Measurements from ENCODE around the gene KRT39.

The KRT39 gene

GRCh38 chr17:40992666-40993065 lies 25.9 kb upstream of the KRT39 start:
- no peak overlapping the region for H3K27ac ChIP-seq (ENCODE audit: low read length)
- ATAC-seq (ENCODE audit: insufficient read depth, low read depth) (no peak), DNase-seq (no peak)
- no peak overlapping the region for H3K9ac ChIP-seq (ENCODE audit: low read depth, low read length)
- H3K36me3 ChIP-seq (ENCODE audit: insufficient read depth, low read length): no peaks in the 10 kb centered on the region
- H3K27me3 ChIP-seq (ENCODE audit: insufficient read depth, low read length, poor library complexity): peaks cover 38% of the 10 kb centered on the region
- no peak for TF ChIP-seq EZH2 (IDR thresholded peaks at IDR 0.05; ENCODE audit: borderline replicate concordance, low read depth, low read length, severe bottlenecking)
- TF ChIP-seq, protein P1, sequence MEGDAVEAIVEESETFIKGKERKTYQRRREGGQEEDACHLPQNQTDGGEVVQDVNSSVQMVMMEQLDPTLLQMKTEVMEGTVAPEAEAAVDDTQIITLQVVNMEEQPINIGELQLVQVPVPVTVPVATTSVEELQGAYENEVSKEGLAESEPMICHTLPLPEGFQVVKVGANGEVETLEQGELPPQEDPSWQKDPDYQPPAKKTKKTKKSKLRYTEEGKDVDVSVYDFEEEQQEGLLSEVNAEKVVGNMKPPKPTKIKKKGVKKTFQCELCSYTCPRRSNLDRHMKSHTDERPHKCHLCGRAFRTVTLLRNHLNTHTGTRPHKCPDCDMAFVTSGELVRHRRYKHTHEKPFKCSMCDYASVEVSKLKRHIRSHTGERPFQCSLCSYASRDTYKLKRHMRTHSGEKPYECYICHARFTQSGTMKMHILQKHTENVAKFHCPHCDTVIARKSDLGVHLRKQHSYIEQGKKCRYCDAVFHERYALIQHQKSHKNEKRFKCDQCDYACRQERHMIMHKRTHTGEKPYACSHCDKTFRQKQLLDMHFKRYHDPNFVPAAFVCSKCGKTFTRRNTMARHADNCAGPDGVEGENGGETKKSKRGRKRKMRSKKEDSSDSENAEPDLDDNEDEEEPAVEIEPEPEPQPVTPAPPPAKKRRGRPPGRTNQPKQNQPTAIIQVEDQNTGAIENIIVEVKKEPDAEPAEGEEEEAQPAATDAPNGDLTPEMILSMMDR (IDR thresholded peaks at IDR 0.05; ENCODE audit: borderline replicate concordance, extremely low read depth, low read length, poor library complexity, severe bottlenecking): no peak
- H3K4me1 ChIP-seq (ENCODE audit: insufficient read depth, low read length): no peaks in the 10 kb centered on the region
- H3K4me2 ChIP-seq (ENCODE audit: insufficient read depth, low read length): no peak overlapping the region
- H4K20me1 ChIP-seq (ENCODE audit: insufficient read depth, low read length): no peaks in the 10 kb centered on the region
- H3K9me3 ChIP-seq (ENCODE audit: insufficient read depth, low read length, severe bottlenecking): no peaks in the 10 kb centered on the region
- H2AFZ ChIP-seq (ENCODE audit: low read depth, low read length): no peak overlapping the region
- H3K4me3 ChIP-seq (ENCODE audit: low read depth in 1 of 2, low read length in 2 of 2): no peak overlapping the region
- H3K79me2 ChIP-seq (ENCODE audit: insufficient read depth, low read length): no peaks in the 10 kb centered on the region

DNA sequence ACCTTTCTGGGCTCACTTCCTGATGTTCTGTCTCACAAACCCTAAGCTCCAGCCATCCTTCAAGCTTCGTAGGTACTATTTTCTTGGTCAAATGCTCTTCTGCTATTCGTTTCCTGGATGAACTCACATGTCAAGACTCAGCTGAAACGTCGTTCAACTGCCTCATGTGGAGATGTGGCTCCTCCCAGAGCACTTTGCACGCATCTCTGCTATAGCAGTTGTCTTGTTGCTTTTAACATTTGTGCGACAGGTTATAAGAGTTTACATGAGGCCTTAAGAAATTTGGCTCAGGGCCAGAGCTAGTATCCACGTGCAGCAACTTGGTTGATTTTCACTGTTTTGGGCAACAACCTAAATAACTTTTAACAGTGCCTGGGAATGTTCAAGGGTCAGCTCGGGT lies 20.2 kb upstream of the KRT39 start:
- H3K9me3 ChIP-seq (ENCODE audit: insufficient read depth, low read length, severe bottlenecking): no peaks in the 10 kb centered on the region
- H3K79me2 ChIP-seq (ENCODE audit: insufficient read depth, low read length): no peaks in the 10 kb centered on the region
- DNase-seq: no peak
- peaks cover 29% of the 10 kb centered on the region for H3K27me3 ChIP-seq (ENCODE audit: insufficient read depth, low read length, poor library complexity)
- no peaks in the 10 kb centered on the region for H3K36me3 ChIP-seq (ENCODE audit: insufficient read depth, low read length)
- no peak overlapping the region for H3K4me3 ChIP-seq (ENCODE audit: low read depth in 1 of 2, low read length in 2 of 2)
- no peak for ATAC-seq (ENCODE audit: insufficient read depth, low read depth)
- H4K20me1 ChIP-seq (ENCODE audit: insufficient read depth, low read length): no peaks in the 10 kb centered on the region
- H3K4me2 ChIP-seq (ENCODE audit: insufficient read depth, low read length): no peak overlapping the region
- H3K27ac ChIP-seq (ENCODE audit: low read length): no peak overlapping the region
- no peak overlapping the region for H3K9ac ChIP-seq (ENCODE audit: low read depth, low read length)
- TF ChIP-seq, protein P1 (IDR thresholded peaks at IDR 0.05; ENCODE audit: borderline replicate concordance, extremely low read depth, low read length, poor library complexity, severe bottlenecking): no peak
- TF ChIP-seq EZH2 (IDR thresholded peaks at IDR 0.05; ENCODE audit: borderline replicate concordance, low read depth, low read length, severe bottlenecking): no peak
- no peak overlapping the region for H2AFZ ChIP-seq (ENCODE audit: low read depth, low read length)
- no peaks in the 10 kb centered on the region for H3K4me1 ChIP-seq (ENCODE audit: insufficient read depth, low read length)

- Histone ChIP-seq H3K9ac (ENCODE audit: low read depth, low read length) (no peak within 1 kb of the TSS), H3K4me1 (ENCODE audit: insufficient read depth, low read length) (no peaks in the 10 kb centered on the region), H3K36me3 (ENCODE audit: insufficient read depth, low read length) (no peaks in the 10 kb centered on the region), H2AFZ (ENCODE audit: low read depth, low read length) (no peak within 1 kb of the TSS), H3K79me2 (ENCODE audit: insufficient read depth, low read length) (no peaks in the 10 kb centered on the region), H3K4me3 (ENCODE audit: low read depth in 1 of 2, low read length in 2 of 2) (no peak within 1 kb of the TSS), H3K27ac (ENCODE audit: low read length) (no peak within 1 kb of the TSS), H4K20me1 (ENCODE audit: insufficient read depth, low read length) (no peaks in the 10 kb centered on the region), H3K27me3 (ENCODE audit: insufficient read depth, low read length, poor library complexity) (peaks cover 28% of the 10 kb centered on the region), H3K4me2 (ENCODE audit: insufficient read depth, low read length) (no peak within 1 kb of the TSS), H3K9me3 (ENCODE audit: insufficient read depth, low read length, severe bottlenecking) (no peaks in the 10 kb centered on the region)
- no peak for TF ChIP-seq EZH2 (IDR thresholded peaks at IDR 0.05; ENCODE audit: borderline replicate concordance, low read depth, low read length, severe bottlenecking)
- TF ChIP-seq, protein P1 (IDR thresholded peaks at IDR 0.05; ENCODE audit: borderline replicate concordance, extremely low read depth, low read length, poor library complexity, severe bottlenecking): no peak
- ATAC-seq (ENCODE audit: insufficient read depth, low read depth) (no peak), DNase-seq (no peak)
Measured at GRCh38 chr17:40984226-40984625, 17.5 kb upstream of the KRT39 start, which contains the start of gene KRT40. Gene KRT40 (minus strand): TSS chr17:40984326. CDS start chr17:40984273, 53 bp downstream.

GRCh38 chr17:40981115-40981514 lies 14.4 kb upstream of the KRT39 start:
- Histone ChIP-seq H3K27ac (ENCODE audit: low read length) (no peak overlapping the region), H3K4me3 (ENCODE audit: low read depth in 1 of 2, low read length in 2 of 2) (no peak overlapping the region), H3K79me2 (ENCODE audit: insufficient read depth, low read length) (no peaks in the 10 kb centered on the region), H3K4me2 (ENCODE audit: insufficient read depth, low read length) (no peak overlapping the region), H3K4me1 (ENCODE audit: insufficient read depth, low read length) (no peaks in the 10 kb centered on the region), H3K27me3 (ENCODE audit: insufficient read depth, low read length, poor library complexity) (peaks cover 23% of the 10 kb centered on the region), H3K9ac (ENCODE audit: low read depth, low read length) (no peak overlapping the region), H2AFZ (ENCODE audit: low read depth, low read length) (no peak overlapping the region), H3K9me3 (ENCODE audit: insufficient read depth, low read length, severe bottlenecking) (no peaks in the 10 kb centered on the region), H3K36me3 (ENCODE audit: insufficient read depth, low read length) (no peaks in the 10 kb centered on the region), H4K20me1 (ENCODE audit: insufficient read depth, low read length) (no peaks in the 10 kb centered on the region)
- TF ChIP-seq EZH2 (IDR thresholded peaks at IDR 0.05; ENCODE audit: borderline replicate concordance, low read depth, low read length, severe bottlenecking): no peak
- TF ChIP-seq, protein P1 (IDR thresholded peaks at IDR 0.05; ENCODE audit: borderline replicate concordance, extremely low read depth, low read length, poor library complexity, severe bottlenecking): no peak
- ATAC-seq (ENCODE audit: insufficient read depth, low read depth) (no peak), DNase-seq (no peak)

All from DND-41 (cell line).